Measurements from ENCODE around the gene MPND.

Gene MPND

GRCh38 chr19:4367781-4368127 is 24.4 kb downstream of the MPND start:
- no peak for DNase-seq

- DNase-seq = no peak
These were observed 24.9 kb downstream of the MPND start for GRCh38 chr19:4368128-4368820.

- peak; percentile 45 for DNase-seq
These were observed 25.9 kb downstream of the MPND start for GRCh38 chr19:4369109-4369887.

- peak; percentile 59 for DNase-seq
These were observed 26.5 kb downstream of the MPND start for GRCh38 chr19:4369888-4370260.

GRCh38 chr19:4370418-4371041 is 27.2 kb downstream of the MPND start:
- no peak for DNase-seq

- DNase-seq = no peak
These were observed 28.1 kb downstream of the MPND start for GRCh38 chr19:4371247-4372164.

- DNase-seq = no peak
These were observed 29.0 kb downstream of the MPND start for GRCh38 chr19:4372165-4373012.

GRCh38 chr19:4373013-4373367 is 29.6 kb downstream of the MPND start:
- DNase-seq = no peak

GRCh38 chr19:4373601-4374497 is 30.5 kb downstream of the MPND start:
- DNase-seq = no peak

- DNase-seq = no peak
These were observed 31.3 kb downstream of the MPND start for GRCh38 chr19:4374498-4375163.

GRCh38 chr19:4375164-4376027 is 32.0 kb downstream of the MPND start:
- no peak for DNase-seq

GRCh38 chr19:4376028-4376670 is 32.8 kb downstream of the MPND start:
- DNase-seq = no peak

GRCh38 chr19:4376671-4376990 is 33.3 kb downstream of the MPND start:
- no peak for DNase-seq

- DNase-seq = no peak
These were observed 33.8 kb downstream of the MPND start for GRCh38 chr19:4376991-4377781.

GRCh38 chr19:4378886-4379285 is 35.5 kb downstream of the MPND start:
- DNase-seq = no peak

GRCh38 chr19:4379383-4380253 is 36.3 kb downstream of the MPND start:
- no peak for DNase-seq

GRCh38 chr19:4380254-4380727 is 36.9 kb downstream of the MPND start:
- peak; percentile 41 for DNase-seq

All from activated T-cell treated with anti-CD3 and anti-CD28 coated beads for 4 hours (primary cell).